HG02623 (cell line): ENCODE data around the gene DPH2.

Experiments used
- ATAC-seq: cut with Tn5 transposase; IDR thresholded peaks from one replicate; pipeline ENCODE4 v1.9.1; 2021; ENCODE audit warnings: moderate library complexity; ENCODE audit not compliant: unreplicated experiment

Gene DPH2

DNA sequence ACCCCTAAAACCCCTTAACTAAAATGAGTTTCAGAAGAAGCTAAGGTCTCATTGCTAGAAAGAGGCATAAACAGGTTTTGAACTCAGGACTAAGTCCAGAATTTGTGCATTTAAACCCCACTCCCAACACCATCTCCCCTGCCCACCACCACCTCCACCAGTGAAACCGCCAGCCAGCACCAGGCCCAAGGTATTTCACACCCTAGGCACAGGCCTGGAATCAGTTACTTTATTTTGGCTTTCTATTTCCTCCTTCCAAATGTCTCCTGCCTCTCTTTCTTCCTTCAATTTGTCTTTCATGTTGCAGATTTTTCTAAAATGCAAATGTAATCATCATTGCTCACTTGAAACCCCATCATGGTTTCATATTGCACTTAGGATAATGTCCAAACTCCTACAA is 24.9 kb upstream of the DPH2 start:
- no peak for ATAC-seq

GRCh38 chr1:43945674-43946235 is 24.1 kb upstream of the DPH2 start:
- no peak for ATAC-seq

DNA sequence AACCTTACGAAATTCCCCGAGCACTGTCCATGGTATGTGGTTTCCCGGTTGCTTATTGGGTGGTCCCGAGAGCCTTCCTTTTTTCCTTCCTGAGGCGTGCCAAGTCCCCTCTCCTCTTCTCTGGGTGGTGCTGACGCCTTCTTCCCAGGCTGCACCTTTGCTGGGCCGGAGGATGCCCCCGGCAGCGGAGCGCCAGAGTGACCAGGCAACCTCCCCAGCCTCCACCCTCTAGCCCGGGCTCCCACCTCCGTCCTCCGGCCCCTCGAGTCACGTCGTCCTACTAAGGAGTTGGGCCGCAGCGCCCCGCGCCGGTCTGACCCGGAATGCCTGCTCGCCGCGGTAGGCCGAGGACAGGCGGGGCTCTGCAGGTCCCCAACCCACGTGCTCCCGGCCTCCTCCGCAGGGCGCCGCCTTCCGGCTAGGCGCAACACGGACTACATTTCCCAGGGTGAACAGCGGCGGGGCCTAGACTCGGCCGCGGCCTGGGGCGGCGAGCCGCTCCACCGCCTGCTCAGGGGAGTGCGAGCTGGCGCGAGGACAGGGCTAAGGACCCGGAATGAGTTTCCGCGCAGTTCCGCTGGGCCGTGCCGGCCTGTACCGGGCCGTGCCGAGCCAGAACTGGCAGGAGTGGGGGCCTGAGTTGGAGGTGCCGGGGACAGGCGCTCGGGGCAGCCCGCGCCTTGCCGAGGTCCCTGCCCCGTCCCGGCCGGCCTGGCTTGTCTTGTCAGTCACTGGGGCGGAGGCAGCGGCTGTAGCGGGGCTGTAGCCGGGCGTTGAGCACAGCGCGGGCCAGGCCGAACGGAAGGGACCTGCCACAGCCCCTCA is 23.4 kb upstream of the DPH2 start, which contains the start of gene IPO13:
IPO13 (plus strand) TSS at position 715 of the 825 bp plus-strand sequence. CDS start 651 bp downstream, outside the sequence.
- peak; percentile 87 for ATAC-seq

- peak; percentile 16 for ATAC-seq
These were observed 22.5 kb upstream of the DPH2 start for GRCh38 chr1:43947061-43947873.

DNA sequence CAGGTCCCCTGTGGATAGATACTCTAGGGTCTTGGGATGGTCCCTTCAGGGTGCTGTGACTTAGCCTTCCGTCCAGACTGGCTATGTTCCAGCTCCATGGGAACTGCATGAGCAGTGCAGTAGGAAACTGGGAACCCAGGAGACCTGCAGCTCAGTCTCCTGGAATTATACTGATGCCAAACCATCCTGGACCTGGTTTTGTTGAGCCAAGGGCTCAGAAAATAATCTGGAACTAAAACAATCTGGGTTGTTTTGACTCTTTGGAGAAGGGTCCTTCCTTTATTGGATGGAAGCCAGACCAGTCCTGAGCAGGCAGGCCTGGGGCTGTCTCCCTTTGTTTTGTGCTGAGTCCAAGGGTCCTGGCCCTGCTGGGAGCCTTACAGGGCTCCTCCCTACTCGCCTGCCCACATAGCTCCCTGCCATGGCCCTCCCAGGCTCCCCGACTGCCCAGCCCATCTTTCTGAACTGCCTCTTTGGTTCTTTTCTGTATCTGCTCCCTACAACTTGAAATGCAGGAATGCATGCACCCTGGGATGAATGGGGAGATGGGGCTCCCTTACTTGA is 21.9 kb upstream of the DPH2 start:
- no peak for ATAC-seq

- ATAC-seq = no peak
These were observed 20.1 kb upstream of the DPH2 start for GRCh38 chr1:43949678-43950077.

- ATAC-seq = no peak
These were observed 18.5 kb upstream of the DPH2 start for GRCh38 chr1:43951021-43951985.

DNA sequence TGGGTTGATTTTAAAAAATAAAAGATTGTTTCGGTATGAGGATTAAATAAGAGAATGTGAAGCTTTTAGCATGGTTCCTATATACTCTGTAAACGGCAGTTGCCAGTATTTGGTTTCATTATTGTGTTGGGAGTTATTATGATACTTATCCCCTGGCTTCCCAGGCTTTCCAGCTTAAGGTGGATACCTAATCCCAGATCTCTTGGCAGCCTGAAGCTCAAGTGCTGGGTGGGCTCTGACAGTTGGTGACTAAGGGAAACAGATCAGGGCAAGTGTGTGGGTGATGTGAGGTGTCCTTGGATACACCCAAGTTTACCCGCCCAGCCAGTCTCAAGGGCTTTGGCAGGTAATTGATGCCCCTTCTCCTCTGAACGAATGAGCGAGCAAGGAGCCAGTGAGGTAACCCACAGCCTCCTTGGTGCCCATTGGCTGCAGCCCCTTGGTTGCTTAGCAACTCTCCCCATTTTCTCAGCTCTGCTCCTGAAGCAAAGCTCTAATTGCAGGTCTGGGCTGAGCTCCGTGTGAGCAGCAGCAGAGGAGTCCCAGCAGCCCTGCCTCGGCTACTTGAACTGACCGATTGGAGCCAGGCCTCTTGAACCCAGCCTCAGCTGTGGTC is 17.0 kb upstream of the DPH2 start:
- ATAC-seq = no peak

GRCh38 chr1:43953361-43953760 is 16.4 kb upstream of the DPH2 start:
- ATAC-seq = no peak

DNA sequence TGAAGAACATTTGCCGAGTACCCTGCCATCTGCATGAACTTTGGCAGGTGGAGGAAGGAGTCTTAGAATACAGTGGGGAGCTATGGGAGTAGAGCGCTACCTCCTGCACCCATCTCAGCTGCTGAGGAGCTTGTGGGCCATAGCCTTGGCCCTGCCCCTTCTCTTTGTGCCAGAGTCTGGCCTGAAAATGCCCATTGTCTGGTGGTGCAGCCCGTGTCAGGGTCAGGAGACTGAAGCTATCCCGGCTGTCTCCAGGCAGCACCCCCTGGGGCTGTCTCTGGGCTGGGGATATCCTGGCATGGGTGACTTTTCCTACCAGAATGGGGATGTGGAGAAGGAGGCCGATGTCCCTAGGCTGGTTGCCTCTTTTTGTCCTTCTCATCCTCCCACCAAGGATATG is 15.8 kb upstream of the DPH2 start:
- no peak for ATAC-seq

DNA sequence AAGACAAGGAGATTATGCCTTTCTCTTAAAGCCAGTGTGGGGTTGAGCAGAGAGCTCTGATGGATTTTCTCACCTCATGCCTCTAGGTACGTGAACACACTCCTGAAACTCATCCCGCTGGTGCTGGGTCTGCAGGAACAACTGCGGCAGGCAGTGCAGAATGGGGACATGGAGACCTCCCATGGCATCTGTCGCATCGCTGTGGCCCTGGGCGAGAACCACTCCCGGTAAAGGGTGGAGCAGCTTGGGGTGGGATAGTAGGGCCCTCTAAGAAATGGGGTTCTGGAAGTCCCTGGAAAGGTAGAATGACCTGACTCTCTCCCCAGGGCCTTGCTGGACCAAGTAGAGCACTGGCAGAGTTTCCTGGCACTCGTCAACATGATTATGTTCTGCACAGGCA is 13.6 kb upstream of the DPH2 start:
- no peak for ATAC-seq

DNA sequence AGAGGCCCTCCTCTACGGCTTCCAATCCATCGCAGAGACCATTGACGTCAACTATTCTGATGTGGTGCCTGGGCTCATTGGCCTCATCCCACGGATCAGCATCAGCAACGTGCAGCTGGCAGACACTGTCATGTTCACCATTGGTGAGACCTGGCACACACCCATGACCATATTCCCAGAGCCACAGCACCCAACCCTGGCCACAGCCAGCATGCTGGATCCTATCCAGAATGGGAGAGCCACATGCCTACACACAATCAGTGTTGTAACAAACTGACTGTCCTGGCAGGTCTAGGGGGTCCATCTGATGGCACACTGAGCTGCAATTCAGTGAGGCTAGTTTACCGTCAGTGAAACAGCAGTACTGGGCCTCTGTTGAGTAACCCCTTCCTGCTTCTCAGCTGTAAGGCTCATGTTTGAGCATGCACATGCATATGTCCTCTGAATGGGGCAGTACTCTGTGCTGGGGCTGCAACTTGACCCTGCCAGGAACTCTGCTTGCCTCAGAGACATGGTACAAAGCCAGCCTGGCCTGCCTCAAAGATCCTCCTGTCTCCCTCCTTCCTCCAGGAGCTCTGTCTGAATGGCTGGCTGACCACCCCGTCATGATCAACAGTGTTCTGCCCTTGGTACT is 12.3 kb upstream of the DPH2 start:
- no peak for ATAC-seq

- no peak for ATAC-seq
These were observed 11.2 kb upstream of the DPH2 start for GRCh38 chr1:43958351-43959255.

GRCh38 chr1:43960798-43961197 is 9.0 kb upstream of the DPH2 start:
- no peak for ATAC-seq

GRCh38 chr1:43961692-43962091 is 8.1 kb upstream of the DPH2 start:
- ATAC-seq = no peak

GRCh38 chr1:43962324-43962723 is 7.5 kb upstream of the DPH2 start:
- ATAC-seq = no peak

- no peak for ATAC-seq
These were observed 6.8 kb upstream of the DPH2 start for GRCh38 chr1:43963006-43963405.

GRCh38 chr1:43963890-43964289 is 5.9 kb upstream of the DPH2 start:
- no peak for ATAC-seq
